Measurements from ENCODE around the gene UBE2B.
"Not testable (repeated sequence)": the region's sequence is repeated elsewhere in the genome, so short reads cannot be mapped to it uniquely, and the experiment has no call there.

UBE2B gene

DNA sequence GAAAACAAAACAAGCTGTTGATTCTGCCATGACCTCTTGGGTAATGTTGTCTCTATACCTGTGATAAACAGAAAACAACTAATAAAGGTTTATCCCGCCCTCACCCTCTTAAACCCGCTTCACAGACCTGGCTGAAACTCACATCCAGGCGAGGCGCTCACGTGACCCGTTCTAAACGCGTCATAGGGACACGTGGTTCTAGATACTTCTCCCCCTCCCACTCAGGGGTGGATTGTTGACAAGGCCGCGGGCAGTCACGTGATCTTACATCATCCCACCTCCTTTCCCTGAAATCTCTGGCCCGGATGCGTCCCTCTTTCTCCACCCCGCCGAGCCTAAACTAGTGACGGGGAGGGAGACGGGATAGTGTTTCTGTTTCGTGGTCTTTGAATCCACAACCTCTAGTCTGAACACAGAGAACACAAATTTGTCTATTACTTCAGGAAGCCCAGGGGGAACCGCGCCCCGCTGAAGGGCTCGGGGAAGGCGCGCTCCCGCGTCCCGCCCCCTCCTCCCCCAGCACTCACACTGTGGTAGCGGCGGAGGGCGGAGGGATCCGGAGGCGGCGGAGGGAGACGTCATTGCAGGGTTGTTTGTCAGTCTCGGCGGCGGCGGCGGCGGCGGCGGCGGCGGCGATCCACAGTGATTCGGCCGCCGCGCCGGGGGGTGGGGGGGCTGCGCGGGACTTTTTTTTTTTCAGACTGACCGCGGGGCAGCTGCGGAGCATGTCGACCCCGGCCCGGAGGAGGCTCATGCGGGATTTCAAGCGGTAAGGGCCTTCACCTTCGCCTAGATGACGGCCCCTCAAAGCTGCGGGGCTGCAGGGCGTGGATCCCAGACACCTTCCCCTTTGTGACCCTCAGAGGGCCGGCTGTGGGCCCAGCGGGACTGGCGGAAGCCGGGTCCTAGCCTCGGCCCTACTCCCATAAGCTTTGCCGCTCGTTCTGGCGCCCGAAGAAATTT, at the start of gene UBE2B:
Gene UBE2B, plus strand, starts transcription at position 699 of the 963 bp plus-strand sequence. Its CDS starts 27 bp downstream, at position 726.
- TF ChIP-seq, protein P1, sequence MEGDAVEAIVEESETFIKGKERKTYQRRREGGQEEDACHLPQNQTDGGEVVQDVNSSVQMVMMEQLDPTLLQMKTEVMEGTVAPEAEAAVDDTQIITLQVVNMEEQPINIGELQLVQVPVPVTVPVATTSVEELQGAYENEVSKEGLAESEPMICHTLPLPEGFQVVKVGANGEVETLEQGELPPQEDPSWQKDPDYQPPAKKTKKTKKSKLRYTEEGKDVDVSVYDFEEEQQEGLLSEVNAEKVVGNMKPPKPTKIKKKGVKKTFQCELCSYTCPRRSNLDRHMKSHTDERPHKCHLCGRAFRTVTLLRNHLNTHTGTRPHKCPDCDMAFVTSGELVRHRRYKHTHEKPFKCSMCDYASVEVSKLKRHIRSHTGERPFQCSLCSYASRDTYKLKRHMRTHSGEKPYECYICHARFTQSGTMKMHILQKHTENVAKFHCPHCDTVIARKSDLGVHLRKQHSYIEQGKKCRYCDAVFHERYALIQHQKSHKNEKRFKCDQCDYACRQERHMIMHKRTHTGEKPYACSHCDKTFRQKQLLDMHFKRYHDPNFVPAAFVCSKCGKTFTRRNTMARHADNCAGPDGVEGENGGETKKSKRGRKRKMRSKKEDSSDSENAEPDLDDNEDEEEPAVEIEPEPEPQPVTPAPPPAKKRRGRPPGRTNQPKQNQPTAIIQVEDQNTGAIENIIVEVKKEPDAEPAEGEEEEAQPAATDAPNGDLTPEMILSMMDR (IDR thresholded peaks at IDR 0.05; ENCODE audit: insufficient read depth, low read depth, low read length, missing control alignments): no peak
- peak; percentile 99 for DNase-seq (ENCODE audit: low read depth)
- peak within 1 kb of the TSS; percentile 93 for H3K4me3 ChIP-seq (ENCODE audit: low read depth, low read length)

DNA sequence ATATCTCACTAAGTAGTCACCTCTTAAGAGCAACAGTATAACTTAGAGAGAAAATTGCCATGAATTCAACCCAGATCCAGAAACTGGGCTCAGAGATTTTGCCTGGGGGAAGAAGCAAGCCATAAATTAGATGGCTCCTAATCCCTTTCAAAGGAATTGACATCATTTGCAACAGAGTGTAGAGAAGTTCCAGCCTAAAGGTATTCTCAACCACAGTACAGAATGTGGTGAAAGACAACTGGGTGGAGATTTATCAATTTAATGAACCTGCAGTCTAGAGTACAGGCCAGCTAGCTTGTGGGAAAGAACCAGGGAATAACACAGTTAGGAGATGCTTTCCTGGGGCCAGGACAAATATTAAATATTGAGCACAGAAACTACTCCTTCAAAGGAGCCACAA, 44.0 kb upstream of the UBE2B start:
- TF ChIP-seq, protein P1 (IDR thresholded peaks at IDR 0.05; ENCODE audit: insufficient read depth, low read depth, low read length, missing control alignments): no peak
- DNase-seq (ENCODE audit: low read depth): no peak
- H3K4me3 ChIP-seq (ENCODE audit: low read depth, low read length): no peak overlapping the region

DNA sequence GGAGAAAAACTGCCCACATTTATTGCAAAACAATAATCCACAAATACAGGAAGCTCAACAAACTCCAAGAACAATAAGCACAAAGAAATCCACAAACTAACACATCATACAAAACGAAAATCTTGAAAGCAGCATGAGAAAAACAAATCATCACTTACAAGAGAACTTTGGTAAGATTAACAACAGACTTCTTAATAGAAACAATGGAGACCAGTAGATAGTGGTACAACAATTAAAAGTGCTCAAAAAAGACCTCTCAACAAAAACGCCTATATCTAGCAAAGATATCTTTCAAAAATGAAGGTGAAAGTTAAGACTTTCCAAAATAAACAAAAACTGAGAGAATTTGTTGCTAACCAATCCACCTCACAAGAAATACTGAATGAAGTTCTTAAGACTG, 42.8 kb upstream of the UBE2B start:
- H3K4me3 ChIP-seq (ENCODE audit: low read depth, low read length): no peak overlapping the region
- TF ChIP-seq, protein P1 (IDR thresholded peaks at IDR 0.05; ENCODE audit: insufficient read depth, low read depth, low read length, missing control alignments): no peak
- no peak for DNase-seq (ENCODE audit: low read depth)

DNA sequence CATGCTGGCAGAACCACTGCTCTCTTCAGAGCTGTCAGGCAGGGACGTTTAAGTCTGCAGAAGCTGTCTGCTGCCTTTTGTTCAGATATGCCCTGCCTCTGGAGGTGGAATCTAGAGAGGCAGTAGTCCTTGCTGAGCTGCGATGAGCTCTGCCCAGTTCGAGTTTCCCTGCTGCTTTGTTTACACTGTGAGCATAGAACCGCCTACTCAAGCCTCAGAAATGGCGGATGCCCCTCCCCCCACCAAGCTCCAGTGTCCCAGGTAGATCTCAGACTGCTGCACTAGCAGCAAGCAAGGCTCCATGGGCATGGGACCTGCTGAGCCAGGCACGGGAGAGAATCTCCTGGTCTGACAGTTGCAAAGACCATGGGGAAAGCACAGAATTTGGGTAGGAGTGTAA, 34.5 kb upstream of the UBE2B start:
- not testable (repeated sequence) for DNase-seq (ENCODE audit: low read depth); H3K4me3 ChIP-seq (ENCODE audit: low read depth, low read length)

DNA sequence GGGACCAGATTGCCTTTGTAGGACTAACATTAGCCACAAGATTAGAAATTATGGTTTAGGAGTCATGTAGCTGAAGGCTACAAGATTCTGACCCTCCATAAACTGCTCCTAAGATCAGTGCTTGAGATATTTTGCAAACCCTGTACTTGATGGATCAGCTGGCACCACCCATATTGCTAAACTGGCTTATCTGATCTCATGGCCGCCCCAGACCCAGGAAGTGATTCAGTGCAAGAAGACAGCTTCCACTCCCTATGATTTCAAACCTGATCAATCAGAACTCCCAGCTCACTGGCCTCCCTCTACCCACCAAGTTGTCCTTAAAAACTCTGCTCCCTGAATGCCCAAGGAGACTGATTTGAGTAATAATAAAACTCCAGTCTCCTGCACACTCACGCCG, 27.9 kb upstream of the UBE2B start:
- not testable (repeated sequence) for H3K4me3 ChIP-seq (ENCODE audit: low read depth, low read length); DNase-seq (ENCODE audit: low read depth)

DNA sequence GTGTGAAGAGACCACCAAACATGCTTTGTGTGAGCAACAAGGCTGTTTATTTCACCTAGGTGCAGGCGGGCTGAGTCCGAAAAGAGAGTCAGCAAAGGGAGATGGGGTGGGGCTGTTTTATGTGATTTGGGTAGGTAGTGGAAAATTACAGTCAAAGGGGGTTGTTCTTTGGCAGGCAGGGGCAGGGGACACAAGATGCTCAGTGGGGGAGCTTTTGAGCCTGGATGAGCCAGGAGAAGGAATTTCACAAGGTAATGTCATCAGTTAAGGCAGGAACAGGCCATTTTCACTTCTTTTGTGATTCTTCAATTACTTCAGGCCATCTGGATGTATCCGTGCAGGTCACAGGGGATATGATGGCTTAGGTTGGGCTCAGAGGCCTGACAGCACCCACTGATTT, 25.9 kb upstream of the UBE2B start:
- DNase-seq (ENCODE audit: low read depth); H3K4me3 ChIP-seq (ENCODE audit: low read depth, low read length): not testable (repeated sequence)

DNA sequence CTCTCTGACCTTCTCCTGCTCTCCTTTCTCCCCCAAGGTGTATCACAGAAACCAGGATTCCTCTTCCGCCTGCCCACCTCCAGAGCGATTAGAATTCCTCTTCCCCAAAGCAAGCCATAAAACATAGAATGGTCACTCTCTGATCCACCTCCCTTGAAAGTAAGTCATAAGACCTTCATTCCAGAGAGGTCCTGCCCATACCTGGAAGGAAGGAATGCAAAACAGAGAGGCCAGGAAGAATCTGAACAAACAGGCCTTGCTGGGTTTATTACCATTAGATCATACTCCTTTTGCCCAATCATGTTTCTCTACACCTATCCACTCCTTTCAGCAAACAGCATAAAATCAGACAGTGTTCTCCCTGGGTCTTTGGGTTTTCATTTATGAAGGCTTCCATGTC, 25.4 kb upstream of the UBE2B start:
- H3K4me3 ChIP-seq (ENCODE audit: low read depth, low read length): no peak overlapping the region
- DNase-seq (ENCODE audit: low read depth): no peak
- TF ChIP-seq, protein P1 (IDR thresholded peaks at IDR 0.05; ENCODE audit: insufficient read depth, low read depth, low read length, missing control alignments): no peak

DNA sequence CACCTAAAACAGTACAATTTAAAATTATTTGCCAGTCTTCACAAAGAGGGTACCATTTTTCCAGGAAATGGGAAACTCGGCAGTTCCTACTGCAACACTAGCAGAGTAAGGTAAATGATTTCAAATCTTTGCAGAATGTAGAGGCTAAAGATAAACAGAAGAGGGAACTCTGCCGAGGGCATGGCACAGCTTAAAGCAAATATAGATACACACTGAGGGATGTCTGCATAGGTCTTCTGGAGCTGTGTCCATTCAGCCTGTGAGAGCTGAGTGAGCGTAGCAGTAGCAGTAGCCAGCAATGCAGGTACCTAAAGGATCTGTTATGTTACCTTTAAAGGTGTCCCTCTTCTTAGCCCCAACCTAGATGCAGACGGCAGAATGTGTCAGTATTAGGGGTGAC, 21.9 kb upstream of the UBE2B start:
- TF ChIP-seq, protein P1 (IDR thresholded peaks at IDR 0.05; ENCODE audit: insufficient read depth, low read depth, low read length, missing control alignments): no peak
- no peak for DNase-seq (ENCODE audit: low read depth)
- H3K4me3 ChIP-seq (ENCODE audit: low read depth, low read length): no peak overlapping the region

Data from GM12865 (cell line).